A549 treated with AZD2906 at 1 μM for 4 hours (cell line): ENCODE measurements around the gene HOXC4. TPM values are rescaled to one million over a fixed set of nuclear protein-coding genes. Genes with fewer than 3 reads are reported as not detected.

ENCODE experiments used
- total RNA-seq: library from RNA; stranded (reverse); fragments of 200-300 nt; extraction: Qiagen RNA extraction; gene quantifications from 5 replicates; pipeline ENCODE4 v1.2.3, GENCODE V29; 2022

The HOXC4 gene
- total RNA-seq: 2.0 to 3.3 TPM (median 2.6 TPM) in 5 replicates

GRCh38 chr12:54053751-54054741 lies at the start of gene HOXC4:
HOXC4 (plus strand) TSS chr12:54053835; CDS start chr12:54053923, 88 bp downstream.

DNA sequence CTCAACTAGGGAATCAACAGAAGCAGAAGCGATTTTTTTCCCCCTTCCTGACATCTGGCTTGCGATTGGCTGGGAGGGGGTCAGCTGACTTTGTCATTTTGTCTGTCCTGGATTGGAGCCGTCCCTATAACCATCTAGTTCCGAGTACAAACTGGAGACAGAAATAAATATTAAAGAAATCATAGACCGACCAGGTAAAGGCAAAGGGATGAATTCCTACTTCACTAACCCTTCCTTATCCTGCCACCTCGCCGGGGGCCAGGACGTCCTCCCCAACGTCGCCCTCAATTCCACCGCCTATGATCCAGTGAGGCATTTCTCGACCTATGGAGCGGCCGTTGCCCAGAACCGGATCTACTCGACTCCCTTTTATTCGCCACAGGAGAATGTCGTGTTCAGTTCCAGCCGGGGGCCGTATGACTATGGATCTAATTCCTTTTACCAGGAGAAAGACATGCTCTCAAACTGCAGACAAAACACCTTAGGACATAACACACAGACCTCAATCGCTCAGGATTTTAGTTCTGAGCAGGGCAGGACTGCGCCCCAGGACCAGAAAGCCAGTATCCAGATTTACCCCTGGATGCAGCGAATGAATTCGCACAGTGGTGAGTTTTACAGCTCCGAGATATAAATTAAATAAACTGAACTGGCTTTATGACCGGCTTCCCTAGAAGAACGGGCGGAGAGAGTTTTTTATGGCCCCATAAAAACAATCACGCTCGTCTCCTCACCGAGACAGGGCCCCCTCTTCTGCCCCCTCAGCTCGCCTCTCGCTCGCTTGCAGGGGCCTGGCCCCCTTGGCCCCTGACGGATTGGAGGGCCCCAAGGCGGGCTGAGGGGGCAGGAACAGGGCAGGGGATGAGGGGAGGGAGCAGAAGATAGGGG lies 25.1 kb upstream of the HOXC4 start, which contains the start of gene HOXC6:
Gene HOXC6 (plus strand): TSS at position 127 of the 888 bp plus-strand sequence. CDS start 82 bp downstream, at position 209.

DNA sequence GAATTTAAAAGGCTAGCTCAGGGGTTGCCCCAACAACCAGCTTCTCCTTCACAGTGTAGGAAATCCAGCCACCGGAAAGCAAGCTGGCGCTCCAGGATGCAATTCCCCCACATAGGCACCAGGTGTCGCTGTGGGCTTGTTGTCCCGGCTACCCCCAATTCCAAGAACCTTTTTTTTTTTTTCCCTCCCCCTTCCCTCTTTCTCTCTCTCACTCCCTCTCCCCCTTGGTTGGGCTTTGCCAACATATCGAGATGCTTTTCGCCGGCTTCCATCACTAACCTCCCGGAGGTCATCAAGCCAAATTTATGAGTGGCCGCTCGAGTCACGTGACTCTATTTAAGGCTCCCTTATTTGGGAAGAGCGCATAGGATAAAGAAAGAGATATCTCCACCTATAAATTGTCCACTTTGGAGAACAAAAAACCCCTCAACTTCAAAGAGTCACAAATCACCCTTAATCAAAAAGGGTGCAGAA lies 21.0 kb upstream of the HOXC4 start, which contains the start of gene HOXC5:
Gene HOXC5 (plus strand): TSS at position 424 of the 474 bp plus-strand sequence. CDS start 73 bp downstream, outside the sequence.

Other genes starting within 250 kb of the HOXC4 start
- gene HOXC13, start 115.0 kb upstream of the HOXC4 start, total RNA-seq: 21.9 to 37.4 TPM (median 26.0 TPM) in 5 replicates
- gene HOXC12, start 98.9 kb upstream of the HOXC4 start, total RNA-seq: 0.03 TPM in 2 of 5 replicates, not detected in the others
- gene HOXC11, start 80.7 kb upstream of the HOXC4 start, total RNA-seq: 0.59 to 0.85 TPM (median 0.80 TPM) in 5 replicates
- 0.06 to 0.29 TPM (median 0.12 TPM) in 5 replicates for gene HOTAIR, start 78.9 kb upstream of the HOXC4 start, total RNA-seq
- 2.2 to 3.3 TPM (median 3.0 TPM) in 5 replicates for gene HOXC10, start 68.7 kb upstream of the HOXC4 start, total RNA-seq
- gene HOXC9, start 53.7 kb upstream of the HOXC4 start, total RNA-seq: 12.9 to 13.9 TPM (median 13.4 TPM) in 5 replicates
- gene HOXC8, start 44.9 kb upstream of the HOXC4 start, total RNA-seq: 4.4 to 5.9 TPM (median 5.1 TPM) in 5 replicates
- gene HOXC6, start 25.4 kb upstream of the HOXC4 start, total RNA-seq: 3.9 to 5.0 TPM (median 4.1 TPM) in 5 replicates
- 0.63 to 1.0 TPM (median 0.91 TPM) in 5 replicates for gene HOXC5, start 20.8 kb upstream of the HOXC4 start, total RNA-seq
- gene SMUG1, start 135.2 kb downstream of the HOXC4 start, total RNA-seq: 27.2 to 34.8 TPM (median 32.5 TPM) in 5 replicates
- gene CBX5, start 226.3 kb downstream of the HOXC4 start, total RNA-seq: 18.1 to 23.9 TPM (median 21.7 TPM) in 5 replicates
- gene HNRNPA1, start 226.9 kb downstream of the HOXC4 start, total RNA-seq: 1,458 to 2,838 TPM (median 1,525 TPM) in 5 replicates
- gene NFE2, start 247.2 kb downstream of the HOXC4 start, total RNA-seq: 0.03 to 0.08 TPM (median 0.07 TPM) in 4 of 5 replicates, not detected in the other